Measurements from ENCODE around the gene NUP153.
"Not testable (repeated sequence)": the region's sequence is repeated elsewhere in the genome, so short reads cannot be mapped to it uniquely, and the experiment has no call there.

The NUP153 gene

GRCh38 chr6:17706580-17707370 is at the start of gene NUP153:
NUP153 (minus strand) TSS chr6:17706925; CDS start chr6:17706387, 538 bp downstream.
- DNase-seq (ENCODE audit: low read depth) = peak; percentile 99

GRCh38 chr6:17754254-17754653 is 47.5 kb upstream of the NUP153 start:
- DNase-seq (ENCODE audit: low read depth) = no peak

- DNase-seq (ENCODE audit: low read depth) = not testable (repeated sequence)
These were observed 38.6 kb upstream of the NUP153 start for GRCh38 chr6:17745324-17745723.

GRCh38 chr6:17744757-17745308 is 38.1 kb upstream of the NUP153 start:
- not testable (repeated sequence) for DNase-seq (ENCODE audit: low read depth)

- no peak for DNase-seq (ENCODE audit: low read depth)
These were observed 37.5 kb upstream of the NUP153 start for GRCh38 chr6:17744019-17744756.

- no peak for DNase-seq (ENCODE audit: low read depth)
These were observed 34.8 kb upstream of the NUP153 start for GRCh38 chr6:17741507-17741906.

- no peak for DNase-seq (ENCODE audit: low read depth)
These were observed 34.0 kb upstream of the NUP153 start for GRCh38 chr6:17740559-17741220.

- DNase-seq (ENCODE audit: low read depth) = no peak
These were observed 31.1 kb upstream of the NUP153 start for GRCh38 chr6:17737704-17738252.

- DNase-seq (ENCODE audit: low read depth) = not testable (repeated sequence)
These were observed 28.6 kb upstream of the NUP153 start for GRCh38 chr6:17735311-17735710.

GRCh38 chr6:17730078-17730704 is 23.5 kb upstream of the NUP153 start:
- no peak for DNase-seq (ENCODE audit: low read depth)

GRCh38 chr6:17729223-17730077 is 22.7 kb upstream of the NUP153 start:
- DNase-seq (ENCODE audit: low read depth) = no peak

GRCh38 chr6:17728551-17729222 is 22.0 kb upstream of the NUP153 start:
- no peak for DNase-seq (ENCODE audit: low read depth)

GRCh38 chr6:17725083-17725482 is 18.4 kb upstream of the NUP153 start:
- DNase-seq (ENCODE audit: low read depth) = no peak

- no peak for DNase-seq (ENCODE audit: low read depth)
These were observed 17.6 kb upstream of the NUP153 start for GRCh38 chr6:17724341-17724740.

GRCh38 chr6:17721671-17722070 is 14.9 kb upstream of the NUP153 start:
- no peak for DNase-seq (ENCODE audit: low read depth)

GRCh38 chr6:17719323-17720041 is 12.8 kb upstream of the NUP153 start:
- no peak for DNase-seq (ENCODE audit: low read depth)

GRCh38 chr6:17716221-17716620 is 9.5 kb upstream of the NUP153 start:
- DNase-seq (ENCODE audit: low read depth) = no peak

- peak; percentile 72 for DNase-seq (ENCODE audit: low read depth)
These were observed 8.4 kb upstream of the NUP153 start for GRCh38 chr6:17714879-17715851.
